ENCODE results near the gene GPR50. TPM values are rescaled to one million over a fixed set of nuclear protein-coding genes. Genes with fewer than 3 reads are reported as not detected.

GPR50 gene
- total and polyA plus RNA-seq, 7 experiments from 2014 or later = not detected

- intact Hi-C loops (cut with micrococcal nuclease) = no loop called here
- POLR2A ChIA-PET = no interaction called here
- H3K9me3 Mint-ChIP-seq = peaks cover 0 to 2% (median 0%) of the 10 kb centered on the region in 11 donors
- no peaks in the 10 kb centered on the region for H3K27me3 ChIP-seq (ENCODE audit: control insufficient read depth in 2 of 2, insufficient read depth in 2 of 2, low read length in 2 of 2)
- H3K9me3 ChIP-seq (ENCODE audit: control insufficient read depth in 2 of 3, low read length in 3 of 3) = no peaks in the 10 kb centered on the region
- H3K27ac Mint-ChIP-seq = no peak overlapping the region
- DNase-seq (no peak), ATAC-seq (no peak)
- no peak overlapping the region for H3K27ac ChIP-seq (ENCODE audit: low read depth, low read length)
- no peaks in the 10 kb centered on the region for H3K4me1 ChIP-seq (ENCODE audit: control insufficient read depth in 2 of 2, insufficient read depth in 2 of 2, low read length in 2 of 2)
- H3K27me3 Mint-ChIP-seq = peaks cover 20 to 44% (median 29%) of the 10 kb centered on the region in 5 donors
- no peaks in the 10 kb centered on the region for H3K36me3 Mint-ChIP-seq
- H3K4me3 ChIP-seq (ENCODE audit: low read length) = no peak overlapping the region
- no peaks in the 10 kb centered on the region for H3K4me1 Mint-ChIP-seq
- CTCF ChIA-PET = no interaction called here
- no peak overlapping the region for H3K4me3 Mint-ChIP-seq
- H3K36me3 ChIP-seq (ENCODE audit: control insufficient read depth in 2 of 3, insufficient read depth in 3 of 3, low read length in 3 of 3) = no peaks in the 10 kb centered on the region
Observed at GRCh38 chrX:151226941-151227340, 50.6 kb downstream of the GPR50 start.

DNA sequence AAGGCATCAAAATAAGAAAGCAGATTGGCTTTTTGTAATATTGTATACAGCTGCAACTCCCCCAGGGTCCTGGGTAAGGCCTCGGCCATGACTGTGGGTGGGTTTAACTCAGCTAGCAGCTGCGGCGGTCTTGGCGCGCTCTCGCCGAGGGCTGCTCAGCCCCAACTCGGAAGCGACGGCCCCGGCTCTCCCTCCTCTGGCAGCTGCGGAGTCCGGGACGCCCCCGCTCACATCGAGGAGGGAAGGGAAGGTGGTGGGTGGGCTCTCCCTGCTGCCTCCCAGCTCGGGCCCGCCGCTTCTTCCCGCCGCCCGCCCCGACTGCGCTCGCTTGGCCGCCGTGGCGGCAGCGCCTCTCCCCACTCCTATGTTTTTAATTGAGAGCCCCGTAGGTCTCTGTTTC, 51.2 kb downstream of the GPR50 start:
- Histone ChIP-seq H3K4me3 (ENCODE audit: low read length) (no peak overlapping the region), H3K27me3 (ENCODE audit: control insufficient read depth in 2 of 2, insufficient read depth in 2 of 2, low read length in 2 of 2) (no peaks in the 10 kb centered on the region), H3K27ac (ENCODE audit: low read depth, low read length) (no peak overlapping the region), H3K36me3 (ENCODE audit: control insufficient read depth in 2 of 3, insufficient read depth in 3 of 3, low read length in 3 of 3) (no peaks in the 10 kb centered on the region), H3K9me3 (ENCODE audit: control insufficient read depth in 2 of 3, low read length in 3 of 3) (no peaks in the 10 kb centered on the region), H3K4me1 (ENCODE audit: control insufficient read depth in 2 of 2, insufficient read depth in 2 of 2, low read length in 2 of 2) (no peaks in the 10 kb centered on the region)
- Mint-ChIP-seq H3K4me3 (no peak overlapping the region), H3K27ac (no peak overlapping the region), H3K27me3 (peaks cover 20 to 47% (median 29%) of the 10 kb centered on the region in 5 donors), H3K4me1 (no peaks in the 10 kb centered on the region), H3K9me3 (peaks cover 0 to 2% (median 0%) of the 10 kb centered on the region in 11 donors), H3K36me3 (no peaks in the 10 kb centered on the region)
- CTCF ChIA-PET = no interaction called here
- DNase-seq (no peak), ATAC-seq (no peak)
- POLR2A ChIA-PET = no interaction called here
- intact Hi-C loops (cut with micrococcal nuclease) = no loop called here

DNA sequence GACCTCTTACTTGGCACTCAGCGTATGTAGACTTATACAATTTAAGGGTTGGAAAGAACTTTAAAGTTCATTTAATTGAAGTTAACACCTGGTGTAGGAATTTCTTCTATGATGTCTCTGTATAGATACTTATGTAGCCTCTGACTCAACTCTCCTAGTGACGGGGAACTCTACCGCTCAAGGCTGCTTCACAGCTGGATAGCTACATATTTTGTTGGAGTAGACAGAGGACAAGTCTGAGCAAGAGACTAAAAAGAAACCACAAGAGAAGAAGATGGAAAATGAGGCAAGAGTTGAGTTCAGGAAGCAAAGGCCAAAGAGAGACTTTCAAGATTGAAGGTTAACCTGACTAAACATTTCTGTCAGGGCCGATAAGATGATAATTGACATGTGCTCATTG, 52.6 kb downstream of the GPR50 start:
- Histone ChIP-seq H3K27ac (ENCODE audit: low read depth, low read length) (no peak overlapping the region), H3K4me3 (ENCODE audit: low read length) (no peak overlapping the region), H3K9me3 (ENCODE audit: control insufficient read depth in 2 of 3, low read length in 3 of 3) (no peaks in the 10 kb centered on the region), H3K27me3 (ENCODE audit: control insufficient read depth in 2 of 2, insufficient read depth in 2 of 2, low read length in 2 of 2) (no peaks in the 10 kb centered on the region), H3K36me3 (ENCODE audit: control insufficient read depth in 2 of 3, insufficient read depth in 3 of 3, low read length in 3 of 3) (no peaks in the 10 kb centered on the region), H3K4me1 (ENCODE audit: control insufficient read depth in 2 of 2, insufficient read depth in 2 of 2, low read length in 2 of 2) (no peaks in the 10 kb centered on the region)
- ATAC-seq = no peak
- Mint-ChIP-seq H3K4me1 (no peaks in the 10 kb centered on the region), H3K27ac (no peak overlapping the region), H3K27me3 (peaks cover 20 to 46% (median 29%) of the 10 kb centered on the region in 5 donors), H3K4me3 (no peak overlapping the region), H3K9me3 (peaks cover 0 to 2% (median 0%) of the 10 kb centered on the region in 11 donors), H3K36me3 (no peaks in the 10 kb centered on the region)
- ChIA-PET POLR2A (no interaction called here), CTCF (no interaction called here)
- intact Hi-C loops (cut with micrococcal nuclease) = no loop called here
- no peak for DNase-seq

Small RNAs within 50 kb of the gene (microRNA-seq; reads per million reads assigned to microRNA genes)
- gene MIR4330 (ENCODE audit: borderline microRNAs expressed) = not detected

Other genes starting within 250 kb of the GPR50 start
- gene HMGB3, start 193.2 kb upstream of the GPR50 start, total RNA-seq = 10 to 100 TPM in 1 of 5 experiments, 1 to 10 TPM in 2, under 1 TPM in 2; 0.51 to 23.5 (median 2.6) TPM
- under 1 TPM; 0.29 to 0.51 TPM for gene HMGB3, start 193.2 kb upstream of the GPR50 start, polyA plus RNA-seq
- 10 to 100 TPM; 19.3 to 41.0 (median 29.3) TPM for gene VMA21, start 220.6 kb downstream of the GPR50 start, total RNA-seq
- 10 to 100 TPM; 22.1 to 39.7 TPM for gene VMA21, start 220.6 kb downstream of the GPR50 start, polyA plus RNA-seq

Measured in naive thymus-derived CD4-positive, alpha-beta T cell (primary cell).